ENCODE results near the gene CYTH1.

The CYTH1 gene

DNA sequence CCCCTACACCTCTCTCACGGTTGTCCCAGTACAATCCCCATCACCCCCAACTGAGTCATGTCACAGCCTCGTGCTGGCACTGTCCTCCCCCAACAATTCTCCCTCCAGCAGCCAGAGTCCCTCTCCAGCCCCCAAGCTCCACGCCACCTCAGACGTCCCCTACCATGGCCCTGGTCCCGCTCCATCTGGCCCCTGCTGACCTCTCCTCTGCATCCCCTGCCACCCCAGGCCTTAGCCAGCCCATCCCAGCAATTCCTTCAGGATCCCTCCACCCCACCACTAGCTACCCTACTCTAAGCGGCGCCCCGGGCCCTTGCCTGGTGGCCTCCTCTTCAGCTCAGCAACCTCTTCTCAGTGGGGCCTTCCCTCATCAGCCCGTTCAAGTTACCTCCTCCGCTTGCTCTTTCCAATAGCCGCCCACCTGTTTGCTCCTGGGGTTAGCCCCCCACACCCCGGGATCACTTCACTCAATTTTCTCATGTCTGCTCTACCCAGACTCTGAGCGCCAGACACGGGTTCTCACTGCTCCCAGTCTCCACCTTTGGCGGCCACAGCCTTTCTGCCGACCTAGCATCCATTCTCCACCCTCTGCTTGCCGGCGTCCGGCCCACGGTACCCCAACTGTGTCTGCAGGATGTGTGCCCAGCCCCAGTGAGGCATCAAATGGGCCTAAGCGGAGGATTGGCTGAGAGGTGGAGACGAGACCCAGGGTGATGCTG, 112.7 kb downstream of the CYTH1 start:
- no peak for DNase-seq

- DNase-seq = no peak
These were observed 113.2 kb downstream of the CYTH1 start for GRCh38 chr17:78668847-78669246.

GRCh38 chr17:78667741-78668640, 114.1 kb downstream of the CYTH1 start:
- no peak for DNase-seq

DNA sequence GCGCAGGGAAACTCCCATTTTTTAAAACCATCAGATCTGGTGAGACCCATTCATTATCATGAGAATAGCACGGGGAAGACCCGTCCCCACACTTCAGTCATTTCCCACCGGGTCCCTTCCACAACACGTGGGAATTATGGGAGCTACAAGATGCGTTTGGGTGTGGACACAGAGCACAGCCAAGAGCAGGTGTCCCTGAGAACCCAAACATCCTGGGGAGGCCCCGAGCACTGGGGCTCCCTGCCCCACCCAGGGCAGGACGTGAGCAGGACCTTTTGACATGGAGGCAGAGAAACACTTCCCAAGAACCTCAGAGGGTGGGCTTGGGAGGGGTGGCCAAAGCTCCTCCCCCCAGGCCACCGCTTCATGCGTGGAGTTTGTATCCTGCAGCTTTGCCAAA, 115.0 kb downstream of the CYTH1 start:
- no peak for DNase-seq

GRCh38 chr17:78665952-78666920, 115.8 kb downstream of the CYTH1 start:
- DNase-seq = peak; percentile 44 to 69

GRCh38 chr17:78665387-78665951, 116.6 kb downstream of the CYTH1 start:
- DNase-seq = no peak

- DNase-seq = no peak
These were observed 117.3 kb downstream of the CYTH1 start for GRCh38 chr17:78664476-78665386.

GRCh38 chr17:78661093-78661770, 120.8 kb downstream of the CYTH1 start:
- no peak for DNase-seq

DNA sequence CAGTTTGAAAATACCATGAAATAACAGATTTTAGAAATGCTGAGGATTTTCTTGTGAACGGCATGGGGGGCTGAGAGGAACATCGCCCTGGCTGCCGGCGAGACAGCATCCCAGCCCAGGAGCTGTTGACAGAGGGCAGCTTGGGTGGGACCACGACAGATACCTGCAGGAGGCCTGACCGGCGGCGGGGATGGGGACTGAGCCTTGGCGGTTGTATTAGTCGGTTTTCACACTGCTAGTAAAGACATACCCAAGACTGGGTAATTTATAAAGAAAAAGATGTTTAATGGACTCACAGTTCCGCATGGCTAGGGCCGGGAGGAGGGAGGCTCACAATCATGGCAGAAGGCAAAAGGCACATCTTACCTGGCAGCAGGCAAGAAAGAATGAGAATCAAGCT, 122.5 kb downstream of the CYTH1 start:
- DNase-seq = no peak

DNA sequence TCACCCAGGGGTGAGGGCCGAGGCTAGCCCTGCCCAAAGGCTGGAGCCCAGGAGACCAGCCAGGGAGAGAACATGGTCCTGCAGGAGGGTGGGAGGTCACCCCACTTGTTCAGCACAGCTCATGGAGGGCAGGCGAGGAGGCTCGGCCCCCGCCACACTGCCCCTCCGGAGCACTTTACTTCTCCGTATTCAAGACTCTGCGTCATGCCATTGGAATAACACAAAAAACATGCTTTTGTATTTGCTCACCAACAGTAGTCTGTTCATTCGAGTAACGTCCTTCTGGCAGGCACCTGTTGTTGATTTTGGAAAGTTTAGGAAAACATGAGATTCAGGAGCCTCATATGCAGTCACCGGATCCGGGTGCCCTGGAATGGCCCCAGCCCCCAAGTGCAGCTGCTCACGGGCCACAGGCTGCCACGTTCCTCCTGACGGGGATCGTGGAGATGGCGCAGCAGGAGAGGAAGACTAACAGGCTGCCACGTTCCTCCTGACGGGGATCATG, 123.7 kb downstream of the CYTH1 start:
- DNase-seq = no peak

DNA sequence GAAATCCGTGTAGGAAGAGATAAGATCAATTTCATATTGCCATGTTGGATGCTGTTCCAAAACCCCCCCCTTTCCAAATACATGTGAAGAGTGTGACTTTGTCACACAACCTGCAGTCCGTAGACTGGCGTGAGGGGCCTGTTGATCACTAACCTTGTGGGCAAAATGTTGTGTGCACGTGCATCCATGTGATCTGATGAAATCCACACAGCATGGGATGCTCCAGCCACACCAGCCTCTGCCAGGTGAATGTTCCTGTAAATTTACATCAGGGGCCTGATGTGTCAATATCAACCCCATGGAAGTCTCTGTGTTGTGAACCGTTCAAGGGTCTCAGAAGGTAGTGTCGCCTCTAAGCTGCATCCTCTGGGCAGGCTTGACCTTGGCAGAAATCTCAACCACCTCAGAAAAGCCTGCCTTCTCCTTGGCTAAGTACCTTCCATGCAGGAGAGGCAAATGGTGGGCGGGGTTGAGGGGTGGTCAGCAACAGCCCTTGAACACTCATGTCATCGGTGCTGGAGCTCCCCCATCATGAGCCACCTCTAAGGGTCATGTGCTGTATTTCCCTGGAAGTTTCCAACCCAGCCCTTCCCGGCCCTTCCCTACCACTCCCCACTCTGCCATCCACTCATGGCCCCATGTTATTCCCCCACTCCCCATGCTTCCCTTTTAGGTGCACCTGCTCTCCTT, 126.7 kb downstream of the CYTH1 start:
- no peak for DNase-seq

GRCh38 chr17:78654325-78654724, 127.7 kb downstream of the CYTH1 start:
- no peak for DNase-seq

DNA sequence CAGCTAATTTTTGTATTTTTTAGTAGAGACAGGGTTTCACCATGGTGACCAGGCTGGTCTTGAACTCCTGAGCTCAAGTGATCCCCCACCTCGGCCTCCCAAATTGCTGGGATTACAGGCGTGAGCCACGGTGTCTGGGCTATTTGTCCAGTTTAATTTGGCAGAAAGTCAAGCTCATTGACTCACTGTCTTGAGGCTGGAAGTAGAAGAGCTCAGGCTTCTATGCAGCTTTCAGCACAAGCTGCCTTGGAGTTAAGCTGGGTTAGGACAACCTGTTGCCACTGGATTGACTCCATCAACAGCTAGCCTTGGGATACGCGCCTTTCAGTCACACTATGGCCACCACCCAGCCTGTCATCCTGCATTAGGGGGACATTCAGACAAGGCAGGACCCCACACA, 128.7 kb downstream of the CYTH1 start:
- DNase-seq = no peak

DNA sequence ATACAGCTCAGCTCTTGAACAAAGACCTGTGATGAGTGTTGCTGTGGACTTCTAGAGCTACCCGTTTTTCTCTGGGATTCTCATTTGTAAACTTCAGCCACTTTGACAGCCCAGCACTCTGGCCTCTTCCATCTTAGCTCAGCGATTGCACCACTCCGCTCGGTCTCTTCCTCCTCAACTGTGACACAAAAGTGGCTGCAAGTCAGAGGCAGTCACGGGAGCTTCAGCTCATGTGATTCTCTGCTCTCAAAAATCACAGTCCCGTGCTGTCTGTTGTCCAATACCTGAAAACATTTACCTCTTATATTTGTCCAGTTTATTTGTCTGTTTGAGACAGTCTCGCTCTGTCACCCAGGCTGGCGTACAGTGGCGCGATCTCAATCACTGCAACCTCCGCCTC, 129.2 kb downstream of the CYTH1 start:
- peak in 1 of 2 donors; percentile 17 for DNase-seq

- no peak for DNase-seq
These were observed 130.0 kb downstream of the CYTH1 start for GRCh38 chr17:78652024-78652423.

DNA sequence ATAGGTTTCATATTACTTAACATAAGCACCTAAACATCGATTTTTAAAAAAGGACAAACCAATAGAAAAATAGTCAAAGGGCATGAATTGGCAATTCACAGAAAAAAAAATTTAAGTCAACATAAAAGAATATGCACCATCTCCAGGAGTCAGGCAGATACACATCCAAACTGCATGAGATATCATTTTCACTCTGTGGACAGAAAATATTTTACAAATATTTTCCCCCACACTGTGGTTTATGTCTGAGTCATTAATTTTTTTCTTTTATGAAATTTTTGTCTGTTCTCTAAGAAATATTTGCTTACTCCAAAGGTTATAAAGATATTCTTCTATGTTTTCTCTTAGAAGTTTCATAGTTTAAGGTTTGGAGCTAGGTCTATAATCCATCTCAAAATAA, 130.5 kb downstream of the CYTH1 start:
- no peak for DNase-seq

GRCh38 chr17:78650093-78650715, 131.9 kb downstream of the CYTH1 start:
- no peak for DNase-seq

DNA sequence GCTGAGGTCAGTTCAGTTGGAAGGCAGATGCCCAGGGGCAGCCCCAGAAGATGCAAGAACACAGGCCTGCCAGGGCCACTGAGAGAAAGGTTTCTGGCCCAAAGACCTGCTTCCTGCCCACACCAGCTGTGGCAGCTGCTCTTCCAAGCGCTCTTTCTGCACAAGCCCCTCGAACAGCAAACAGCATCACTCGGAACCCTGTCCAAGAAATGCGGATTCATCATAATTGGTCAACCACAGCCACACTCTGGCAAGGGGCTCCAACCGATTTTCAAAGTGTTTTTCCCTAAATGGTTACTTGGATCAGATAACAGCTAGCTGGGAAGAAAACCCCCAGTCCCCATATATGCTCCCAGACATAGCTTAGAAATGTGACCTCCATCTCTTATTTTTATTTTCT, 133.8 kb downstream of the CYTH1 start:
- DNase-seq = no peak

GRCh38 chr17:78647032-78647431, 135.0 kb downstream of the CYTH1 start:
- DNase-seq = no peak

Data from CD4-positive, alpha-beta T cell treated with Interferon alpha-2 for 1 hour (primary cell).